GM18508 (cell line): ENCODE results near the gene UBL3.

Experiments used
- ATAC-seq: cut with Tn5 transposase; IDR thresholded peaks from one replicate; pipeline ENCODE4 v1.9.1; 2021; ENCODE audit warnings: moderate number of reproducible peaks; ENCODE audit not compliant: insufficient read depth, unreplicated experiment

The UBL3 gene

GRCh38 chr13:29721766-29722165 is 128.7 kb downstream of the UBL3 start:
- ATAC-seq = no peak

GRCh38 chr13:29718694-29719093 is 131.7 kb downstream of the UBL3 start:
- no peak for ATAC-seq

- no peak for ATAC-seq
Measured at GRCh38 chr13:29716493-29716892, 133.9 kb downstream of the UBL3 start.
